HG03575 (cell line): ENCODE data around the gene NTRK3.

Source experiments
- ATAC-seq: cut with Tn5 transposase; IDR thresholded peaks from one replicate; pipeline ENCODE4 v1.9.1; 2021; ENCODE audit not compliant: unreplicated experiment, insufficient number of reproducible peaks, low FRiP score; ENCODE audit errors: extremely low read depth

NTRK3 gene

DNA sequence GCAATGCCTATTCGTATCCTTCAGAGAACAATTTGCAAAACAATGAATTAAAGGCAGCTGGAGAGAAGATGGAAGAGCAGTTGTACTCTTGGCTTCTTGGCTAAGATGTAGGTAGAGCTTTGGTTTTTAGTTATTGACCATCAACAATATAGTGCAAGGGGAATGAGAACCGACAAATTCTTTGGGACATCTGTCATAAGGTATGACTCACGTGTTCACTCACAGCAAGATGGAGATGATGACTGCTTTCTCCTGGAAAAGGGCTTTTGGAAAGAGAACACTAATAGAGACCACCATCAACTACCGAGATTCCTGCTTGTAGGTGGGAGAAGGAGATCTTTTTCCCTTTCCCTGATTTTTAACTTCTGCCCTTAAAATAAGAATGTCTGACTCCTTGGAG, 234.9 kb downstream of the NTRK3 start:
- no peak for ATAC-seq

DNA sequence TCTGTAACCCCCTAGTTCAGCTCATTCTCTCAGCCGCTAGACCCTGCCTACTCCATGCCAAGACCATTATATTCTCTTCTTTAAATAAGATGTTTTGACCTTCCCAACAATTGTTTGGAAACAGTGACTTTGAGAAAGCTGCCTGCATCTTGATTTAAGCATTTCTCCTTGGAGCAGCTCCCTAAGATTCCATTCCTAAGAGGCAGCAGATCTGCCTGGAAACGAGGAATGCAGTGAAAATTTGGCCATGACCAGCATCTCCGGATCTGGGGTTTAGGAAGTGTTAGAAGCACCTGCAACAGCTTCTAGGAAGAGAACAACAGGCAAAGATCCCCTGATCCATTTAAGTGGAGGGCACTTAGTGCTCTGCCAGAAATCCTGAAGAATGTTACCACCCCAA, 235.7 kb downstream of the NTRK3 start:
- no peak for ATAC-seq

DNA sequence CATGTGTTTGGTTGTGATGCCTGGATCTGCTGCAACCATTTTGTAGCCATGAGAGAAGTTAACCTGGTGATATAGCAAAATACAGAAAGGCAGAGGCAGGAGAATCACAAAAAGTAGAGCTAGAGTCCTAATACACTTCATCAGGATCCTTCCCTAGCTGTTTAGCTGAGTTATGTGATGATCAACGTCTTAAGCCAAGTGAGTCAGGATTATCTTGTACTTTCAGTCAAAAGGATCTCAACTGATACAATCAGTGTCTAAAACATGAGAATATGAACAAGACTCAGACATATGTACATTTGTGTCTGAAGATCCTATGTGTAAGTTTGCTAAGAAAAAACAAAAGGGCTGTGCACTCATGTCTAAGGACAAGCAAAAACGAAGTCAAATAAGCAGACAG, 236.9 kb downstream of the NTRK3 start:
- no peak for ATAC-seq

DNA sequence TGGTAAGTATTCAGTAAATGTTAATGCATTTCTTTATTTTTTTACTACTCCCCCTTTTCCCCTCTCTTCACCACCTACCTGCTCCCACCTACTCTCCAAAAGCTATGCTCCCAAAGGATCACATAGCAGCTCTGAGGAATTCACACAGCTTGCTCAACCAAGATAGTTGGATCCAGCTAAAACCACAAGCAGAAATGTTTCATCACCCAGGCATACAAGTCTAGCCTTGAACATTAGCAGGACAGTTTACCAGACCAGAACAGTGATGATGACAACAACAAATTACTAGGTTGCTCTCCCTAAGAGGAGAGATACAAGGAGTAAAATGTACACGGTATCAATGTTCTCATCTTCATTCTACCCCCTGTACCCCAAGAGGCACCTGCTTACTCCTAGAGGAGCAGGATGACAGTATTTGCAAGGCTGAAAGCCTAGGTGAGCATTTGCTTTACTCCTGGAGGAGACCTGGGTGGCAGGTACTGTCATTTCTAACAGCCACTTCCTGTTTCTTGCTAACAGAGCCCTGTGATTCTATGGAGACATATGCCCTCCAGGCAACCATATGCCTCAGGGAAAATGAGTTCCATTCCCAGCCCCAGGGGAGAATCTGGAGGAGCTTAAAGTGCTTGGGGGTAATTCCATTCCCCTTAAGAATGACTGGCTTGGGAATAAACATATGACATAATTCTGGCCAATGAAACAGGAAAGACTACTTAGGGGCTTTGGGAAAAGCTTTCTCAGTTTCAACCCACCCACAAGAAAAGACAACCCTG, 237.5 kb downstream of the NTRK3 start:
- no peak for ATAC-seq

DNA sequence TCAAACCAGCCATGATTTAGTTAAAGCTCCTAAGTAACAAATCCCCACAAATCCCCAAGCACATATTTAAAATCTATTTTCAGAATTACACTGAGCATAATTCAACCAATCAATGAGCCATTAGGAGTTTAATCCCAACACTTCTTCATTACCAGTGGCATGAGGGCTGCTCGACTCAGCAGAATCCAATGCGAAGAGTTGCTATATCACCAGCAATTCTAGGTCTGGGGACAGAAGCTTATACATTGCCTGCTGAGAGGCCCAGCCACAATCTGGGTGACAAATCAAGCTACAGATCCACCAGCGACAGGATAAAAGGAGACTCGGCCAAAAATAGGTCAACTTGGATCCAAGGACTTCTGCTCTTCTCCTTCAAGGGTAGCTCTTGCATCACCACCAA, 238.8 kb downstream of the NTRK3 start:
- ATAC-seq, result no peak

DNA sequence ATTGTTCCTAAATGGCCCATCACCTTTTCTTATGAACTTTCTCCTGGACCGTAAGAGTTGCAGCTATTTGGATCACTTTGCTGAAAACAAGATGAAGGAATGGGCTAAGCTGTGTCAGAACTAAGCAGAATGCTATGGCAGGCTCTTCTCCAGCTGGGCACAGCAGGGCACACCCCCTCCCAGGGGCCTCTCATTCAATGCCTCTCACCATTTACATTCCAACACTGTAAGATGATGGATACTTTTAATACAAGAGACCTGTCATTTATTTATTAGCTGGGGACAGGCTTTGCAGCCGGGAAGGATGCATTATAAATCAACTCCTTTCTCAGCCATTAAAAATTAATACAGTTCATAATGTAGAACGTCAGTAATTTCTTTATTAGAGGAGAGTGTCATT, 240.1 kb downstream of the NTRK3 start:
- ATAC-seq, result no peak

DNA sequence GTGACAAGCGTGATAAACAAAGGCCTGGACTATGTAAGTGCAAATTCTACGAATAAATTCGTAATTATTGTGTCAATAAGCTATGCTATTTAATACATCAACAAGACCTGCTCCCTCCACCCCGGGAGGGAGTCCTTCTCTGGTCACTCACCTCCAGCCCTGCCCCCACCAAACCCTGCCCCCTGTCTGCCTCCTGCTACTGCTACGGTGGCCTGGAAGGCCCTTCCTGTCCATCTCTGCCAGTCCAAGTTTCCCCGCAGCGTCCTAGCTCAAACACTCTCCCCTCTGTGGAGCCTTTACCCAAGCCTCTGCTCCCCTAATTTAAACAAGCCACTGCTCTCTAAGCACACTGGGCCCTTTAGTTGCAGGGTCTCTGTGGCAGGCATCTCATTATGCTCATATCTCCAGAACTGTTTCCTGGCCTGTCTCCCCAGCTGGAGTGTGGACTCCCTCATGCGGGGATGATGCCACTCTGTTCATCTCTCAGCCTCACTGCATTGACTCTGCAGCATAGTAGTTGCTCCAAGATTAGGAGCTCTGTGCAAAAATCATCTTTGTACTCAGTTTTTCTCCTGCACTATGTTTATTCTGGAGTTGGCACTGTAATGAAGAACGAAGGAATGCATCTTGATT, 241.2 kb downstream of the NTRK3 start:
- ATAC-seq, result no peak

DNA sequence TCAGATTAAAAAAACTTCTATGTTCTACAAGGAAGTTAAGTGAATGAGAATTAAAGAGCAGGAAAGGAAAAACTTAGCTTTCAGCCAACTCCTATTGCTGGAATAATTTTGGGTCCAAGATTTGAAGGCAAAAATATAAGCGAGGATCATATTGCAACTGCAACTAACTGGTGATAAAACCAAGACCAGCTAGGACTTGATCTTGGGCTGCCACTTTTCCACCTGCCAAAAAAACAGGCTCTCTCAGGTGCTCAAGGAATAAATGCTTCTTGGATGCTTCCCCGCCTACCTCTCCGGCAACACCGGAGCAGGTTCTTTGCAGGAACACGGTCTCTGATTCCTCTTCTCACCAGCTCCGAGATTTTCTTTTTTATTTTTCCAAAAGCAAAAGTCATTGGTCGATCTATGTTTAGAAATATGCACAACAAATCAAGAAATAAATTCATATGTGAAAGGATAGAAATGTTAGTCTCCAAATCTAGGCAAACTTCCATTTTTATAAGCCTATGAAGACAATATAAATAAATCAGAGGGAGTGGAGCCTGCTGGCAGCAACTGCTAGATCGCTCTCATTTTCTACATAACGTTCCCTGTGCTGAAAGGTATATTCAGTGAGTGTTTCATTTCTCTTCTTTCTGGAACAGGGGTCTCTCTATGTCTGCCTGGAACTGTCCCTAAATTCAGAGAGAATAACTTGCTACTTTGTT, 241.9 kb downstream of the NTRK3 start:
- ATAC-seq, result no peak

DNA sequence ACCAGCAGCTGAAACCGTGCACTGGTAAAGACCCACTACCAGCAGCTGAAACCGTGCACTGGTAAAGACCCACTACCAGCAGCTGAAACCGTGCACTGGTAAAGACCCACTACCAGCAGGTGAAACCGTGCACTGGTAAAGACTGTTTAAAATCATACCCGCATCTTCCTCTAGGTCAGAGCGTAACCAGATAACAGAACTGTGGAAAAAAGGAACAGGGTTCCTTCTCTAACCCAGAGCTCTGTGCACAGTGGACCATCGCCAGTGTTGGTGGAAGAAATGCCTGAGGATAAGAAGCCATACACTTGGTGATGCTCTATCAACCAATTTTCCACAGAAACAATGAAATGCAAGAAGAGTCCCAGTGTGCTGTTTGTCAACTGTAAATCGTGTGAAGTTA, 243.4 kb downstream of the NTRK3 start:
- no peak for ATAC-seq

DNA sequence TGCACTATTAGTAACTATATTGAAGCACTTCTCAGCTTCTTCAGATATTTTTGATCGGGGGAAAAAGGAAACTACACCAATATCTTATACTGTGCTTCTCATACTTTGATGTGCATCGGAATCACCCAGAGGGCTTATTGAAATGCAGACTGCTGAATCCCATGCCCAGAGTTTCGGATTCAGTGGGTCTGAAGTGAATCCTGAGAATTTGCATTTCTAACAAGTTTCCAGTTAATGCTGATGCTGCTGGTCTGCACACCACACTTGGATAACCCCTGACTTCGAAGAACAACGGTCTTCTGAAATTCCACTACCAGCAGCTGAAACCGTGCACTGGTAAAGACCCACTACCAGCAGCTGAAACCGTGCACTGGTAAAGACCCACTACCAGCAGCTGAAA, 243.9 kb downstream of the NTRK3 start:
- ATAC-seq, result no peak

DNA sequence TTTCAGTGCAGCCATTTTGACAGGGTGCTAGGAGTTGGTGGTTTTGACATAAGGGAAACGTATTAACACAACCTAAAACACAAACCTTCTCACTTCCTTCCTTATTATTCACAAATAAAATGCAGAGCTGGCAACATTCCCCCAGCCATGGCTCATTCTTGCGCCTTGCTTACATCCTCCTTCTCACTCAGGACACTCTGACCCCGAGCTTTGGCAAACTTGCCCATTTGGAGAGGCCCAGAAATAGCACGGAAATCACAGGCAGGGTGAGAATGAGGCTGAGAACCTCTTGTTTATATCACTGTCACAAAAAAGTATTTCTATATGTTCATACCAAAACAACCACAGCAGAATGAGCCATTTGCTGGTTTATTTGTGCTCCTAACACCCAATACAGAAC, 244.3 kb downstream of the NTRK3 start:
- ATAC-seq, result no peak

DNA sequence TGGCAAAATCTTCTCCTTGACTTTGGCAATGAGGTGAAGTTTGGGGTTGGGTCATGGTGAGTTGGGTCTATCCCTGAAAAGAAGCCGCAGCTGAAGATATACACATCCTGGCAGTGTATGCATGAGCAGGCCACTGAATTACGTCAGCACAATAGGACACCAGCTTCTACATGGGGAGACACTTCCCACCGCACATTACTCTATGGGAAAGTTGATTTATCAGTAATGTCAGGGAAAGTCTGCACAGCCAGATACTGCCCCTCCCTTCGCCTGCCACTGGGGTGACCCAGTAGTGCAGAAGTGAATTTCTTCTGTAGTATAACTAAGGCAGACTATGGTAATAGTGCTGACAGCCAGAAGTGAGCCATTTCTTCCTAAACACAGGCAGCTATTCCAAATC, 245.0 kb downstream of the NTRK3 start:
- no peak for ATAC-seq

DNA sequence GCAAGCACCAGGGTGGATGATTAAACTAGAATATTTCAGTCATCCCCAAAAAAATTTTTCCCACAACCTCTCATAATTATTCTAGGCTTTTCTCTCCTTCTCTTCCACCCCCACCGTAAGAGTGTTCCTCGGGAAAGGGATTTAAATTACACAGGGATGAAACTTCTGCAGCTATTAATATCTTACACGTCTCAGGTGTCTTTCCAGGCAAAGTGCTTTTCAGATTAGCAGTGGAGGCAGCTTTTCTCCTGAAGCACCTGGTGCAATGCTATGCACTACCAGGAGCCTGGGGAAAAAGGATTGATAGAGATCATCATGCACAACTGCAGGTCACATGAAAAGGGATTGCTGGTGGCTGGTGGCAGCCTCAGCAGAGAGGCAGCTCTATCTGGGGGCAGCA, 250.4 kb downstream of the NTRK3 start:
- ATAC-seq, result no peak

DNA sequence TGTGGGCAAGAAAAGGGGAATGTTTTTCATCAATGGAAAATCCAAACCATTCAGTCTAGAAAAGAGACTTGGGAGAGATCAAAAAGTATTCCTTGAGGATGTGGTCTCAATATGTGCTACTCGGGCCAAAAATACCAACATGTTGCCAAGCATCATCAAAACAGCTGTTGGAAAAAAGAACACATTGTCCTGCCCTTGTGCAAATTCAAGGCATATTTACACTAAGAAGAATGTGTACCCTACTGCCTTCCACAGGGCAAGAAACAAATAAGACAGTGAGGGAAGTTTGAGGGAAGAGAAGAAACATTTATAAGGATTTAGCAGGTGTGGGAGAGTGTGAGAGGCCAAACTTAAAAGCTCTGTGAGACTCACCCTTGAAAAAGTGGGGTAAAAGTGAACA, 252.1 kb downstream of the NTRK3 start:
- ATAC-seq, result no peak

DNA sequence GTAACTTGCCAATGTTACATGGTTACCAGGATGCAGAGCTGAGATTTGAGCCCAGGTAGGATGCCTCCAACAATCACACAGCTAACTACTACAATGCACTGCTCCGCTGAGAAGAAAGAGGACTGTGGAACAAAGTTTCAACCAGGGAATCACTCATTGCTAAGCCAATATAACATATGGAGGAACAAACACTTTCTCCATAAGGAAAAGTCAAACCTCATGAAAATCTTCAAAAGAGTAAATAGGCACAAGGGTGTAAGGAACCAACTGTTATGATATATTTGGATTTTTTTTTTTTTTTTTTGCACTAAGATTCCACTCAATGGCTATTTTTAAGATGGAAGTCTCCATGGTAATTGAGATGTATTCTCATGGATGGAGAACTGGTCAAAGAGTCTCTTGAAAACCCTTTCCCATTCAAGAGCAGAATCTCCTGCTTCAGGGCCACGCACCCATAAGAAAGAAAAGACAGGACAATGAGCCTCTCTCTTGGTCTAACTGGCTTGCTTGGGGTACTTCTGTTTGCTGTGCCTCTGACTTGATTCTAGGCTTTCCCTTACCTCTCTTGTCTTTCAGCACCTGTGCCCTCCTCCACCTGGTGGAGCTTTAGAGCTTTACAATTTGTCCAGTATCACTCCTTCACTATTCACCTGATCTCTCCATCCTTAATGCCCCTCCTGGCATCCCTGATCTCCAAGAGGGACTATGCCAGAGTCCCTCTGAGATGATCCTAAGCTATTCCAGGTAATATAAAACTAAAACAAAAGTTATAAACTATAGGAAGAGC, 252.8 kb downstream of the NTRK3 start:
- ATAC-seq, result no peak

DNA sequence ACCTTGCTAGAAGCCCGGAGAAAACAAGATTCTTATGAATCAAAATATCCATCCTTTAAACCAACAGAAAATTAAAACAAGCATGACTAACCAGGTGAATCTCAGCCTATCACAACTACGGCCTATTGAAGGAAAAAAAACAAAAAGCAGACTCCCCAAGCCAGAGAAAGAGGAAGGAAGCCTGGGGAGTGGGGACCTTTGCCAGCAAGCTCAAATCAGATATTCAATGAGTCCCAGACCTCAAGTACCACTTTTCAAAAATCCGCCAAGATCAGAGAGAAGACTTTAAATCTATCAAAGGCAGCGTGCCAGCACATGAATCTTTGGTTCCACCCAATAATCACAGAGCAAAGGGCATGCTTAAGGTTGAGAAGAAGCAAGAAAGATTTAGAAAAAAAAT, 253.8 kb downstream of the NTRK3 start:
- no peak for ATAC-seq

DNA sequence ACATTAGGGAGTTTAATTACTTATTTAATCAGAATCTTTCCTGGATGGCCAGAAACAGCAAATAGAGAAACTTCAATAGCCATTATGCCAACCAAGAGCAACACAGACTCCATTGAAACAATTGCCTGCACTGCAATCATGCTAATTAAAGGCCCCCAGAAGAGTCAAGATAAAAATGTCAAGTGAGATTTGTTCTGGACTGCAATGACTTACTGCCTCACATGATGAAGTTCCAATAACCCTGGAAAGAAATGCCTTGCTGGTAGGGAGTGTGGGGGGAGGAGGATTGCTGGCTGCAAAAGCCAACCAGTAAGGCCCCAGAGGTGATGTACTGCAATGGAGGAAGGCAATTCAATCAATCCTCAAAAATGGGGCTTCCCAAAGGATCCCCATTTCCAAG, 257.9 kb downstream of the NTRK3 start:
- ATAC-seq, result no peak

DNA sequence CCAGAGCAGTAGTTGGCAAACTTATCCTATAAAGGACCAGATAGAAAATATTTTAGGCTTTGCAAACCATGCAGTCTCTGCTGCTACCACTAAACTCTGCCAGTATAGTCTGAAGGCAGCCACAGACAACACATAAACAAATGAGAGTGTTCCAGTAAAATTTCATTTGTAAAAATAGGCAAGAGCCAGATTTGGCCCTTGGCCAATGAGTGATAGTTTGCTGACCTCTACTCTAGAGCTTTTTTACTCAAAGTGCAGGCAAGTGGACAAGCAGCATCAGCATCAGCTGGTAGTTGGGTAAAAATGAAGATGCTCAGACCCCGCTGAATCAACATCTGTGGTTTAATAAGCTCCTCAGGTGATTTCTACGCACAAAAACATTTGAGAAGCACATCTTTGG, 269.8 kb downstream of the NTRK3 start:
- no peak for ATAC-seq

DNA sequence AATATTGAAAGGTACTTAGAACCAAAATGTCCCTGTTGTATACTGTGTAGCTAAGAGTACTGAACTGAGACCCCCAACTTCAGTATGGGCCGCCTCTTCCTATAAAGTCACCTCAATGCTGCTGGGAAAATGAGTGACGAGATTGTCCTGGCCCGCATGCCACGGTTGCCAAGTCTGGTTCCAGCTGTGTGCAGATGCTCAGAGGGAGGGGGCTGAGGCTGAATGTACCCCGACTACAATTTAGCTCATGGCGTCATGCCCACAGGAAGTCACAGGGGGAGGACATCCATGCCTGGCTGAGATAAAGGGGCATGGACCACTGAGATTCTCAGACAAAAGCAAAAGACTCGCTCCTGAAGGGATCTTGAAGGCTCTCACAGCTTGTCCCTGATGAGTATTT, 271.1 kb downstream of the NTRK3 start:
- ATAC-seq, result no peak

DNA sequence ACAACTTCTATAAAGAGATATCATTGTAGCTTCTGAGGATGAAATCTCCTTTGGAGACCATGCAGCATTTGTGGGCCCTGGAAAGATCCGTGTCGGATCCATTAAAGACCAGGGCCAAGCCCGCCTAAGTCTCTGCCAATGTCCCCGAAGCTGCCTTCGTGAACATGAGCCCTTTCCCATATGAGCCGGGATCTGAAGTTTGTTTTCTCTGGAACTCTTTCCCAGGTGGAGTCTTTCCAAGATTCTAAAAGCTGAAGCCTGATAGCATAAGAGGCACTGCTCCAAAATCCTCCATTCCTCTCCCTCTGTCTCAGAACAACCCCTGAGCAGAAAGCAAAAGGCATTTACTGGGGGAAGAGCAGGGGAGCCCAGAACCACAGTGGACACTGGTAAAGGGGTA, 274.6 kb downstream of the NTRK3 start:
- no peak for ATAC-seq
